ENCODE results near the gene PLCD3. TPM values are rescaled to one million over a fixed set of nuclear protein-coding genes. Genes with fewer than 3 reads are reported as not detected.

The PLCD3 gene
- total RNA-seq, 2 experiments from 2014 or later, result 1.4 to 4.6 TPM

GRCh38 chr17:45104029-45104428 lies 28.3 kb downstream of the PLCD3 start:
- peaks cover 93% of the 10 kb centered on the region for H3K36me3 ChIP-seq (ENCODE audit: insufficient read depth, low read length)
- H3K4me2 ChIP-seq (ENCODE audit: low read length), result no peak overlapping the region
- H2AFZ ChIP-seq (ENCODE audit: low read length), result no peak overlapping the region
- intact Hi-C loops (cut with micrococcal nuclease; ENCODE audit: unreplicated experiment), result no loop called here
- H3K4me1 ChIP-seq (ENCODE audit: insufficient read depth, low read length, poor library complexity, severe bottlenecking), result no peaks in the 10 kb centered on the region
- no peaks in the 10 kb centered on the region for H4K20me1 ChIP-seq (ENCODE audit: insufficient read depth, low read length)
- ChIA-PET CTCF (ENCODE audit: unreplicated experiment) (no interaction called here), POLR2A (no interaction called here)
- H3K9me2 ChIP-seq (ENCODE audit: insufficient read depth, low read length), result no peaks in the 10 kb centered on the region
- H3K4me3 ChIP-seq (ENCODE audit: low read depth, low read length, poor library complexity, severe bottlenecking), result no peak overlapping the region
- no peaks in the 10 kb centered on the region for H3K79me2 ChIP-seq (ENCODE audit: insufficient read depth, low read depth, low read length)
- H3K9me3 ChIP-seq (ENCODE audit: low read length), result no peaks in the 10 kb centered on the region
- no peak for DNase-seq (ENCODE audit: low spot score)
- TF ChIP-seq EZH2phosphoT487 (IDR thresholded peaks at IDR 0.05; ENCODE audit: borderline replicate concordance, low read depth, low read length), result no peak
- TF ChIP-seq CTCF (conservative IDR thresholded peaks at IDR 0.05; ENCODE audit: low read length), result no peak
- H3K27ac ChIP-seq (ENCODE audit: low read depth, low read length, poor library complexity, severe bottlenecking), result no peak overlapping the region
- BruUV-seq (replicated peaks), result no TSS peak

- Histone ChIP-seq H3K79me2 (ENCODE audit: insufficient read depth, low read depth, low read length) (no peaks in the 10 kb centered on the region), H4K20me1 (ENCODE audit: insufficient read depth, low read length) (no peaks in the 10 kb centered on the region), H2AFZ (ENCODE audit: low read length) (no peak overlapping the region), H3K4me1 (ENCODE audit: insufficient read depth, low read length, poor library complexity, severe bottlenecking) (no peaks in the 10 kb centered on the region), H3K4me2 (ENCODE audit: low read length) (no peak overlapping the region), H3K9me2 (ENCODE audit: insufficient read depth, low read length) (no peaks in the 10 kb centered on the region), H3K27ac (ENCODE audit: low read depth, low read length, poor library complexity, severe bottlenecking) (no peak overlapping the region), H3K4me3 (ENCODE audit: low read depth, low read length, poor library complexity, severe bottlenecking) (no peak overlapping the region), H3K36me3 (ENCODE audit: insufficient read depth, low read length) (peaks cover 94% of the 10 kb centered on the region), H3K9me3 (ENCODE audit: low read length) (no peaks in the 10 kb centered on the region)
- no TSS peak for BruUV-seq (replicated peaks)
- DNase-seq (ENCODE audit: low spot score), result no peak
- intact Hi-C loops (cut with micrococcal nuclease; ENCODE audit: unreplicated experiment), result no loop called here
- TF ChIP-seq EZH2phosphoT487 (IDR thresholded peaks at IDR 0.05; ENCODE audit: borderline replicate concordance, low read depth, low read length) (no peak), CTCF (conservative IDR thresholded peaks at IDR 0.05; ENCODE audit: low read length) (no peak)
- CTCF ChIA-PET (ENCODE audit: unreplicated experiment), result no interaction called here
- POLR2A ChIA-PET, result no interaction called here
These were observed 29.0 kb downstream of the PLCD3 start for GRCh38 chr17:45103269-45103795.

DNA sequence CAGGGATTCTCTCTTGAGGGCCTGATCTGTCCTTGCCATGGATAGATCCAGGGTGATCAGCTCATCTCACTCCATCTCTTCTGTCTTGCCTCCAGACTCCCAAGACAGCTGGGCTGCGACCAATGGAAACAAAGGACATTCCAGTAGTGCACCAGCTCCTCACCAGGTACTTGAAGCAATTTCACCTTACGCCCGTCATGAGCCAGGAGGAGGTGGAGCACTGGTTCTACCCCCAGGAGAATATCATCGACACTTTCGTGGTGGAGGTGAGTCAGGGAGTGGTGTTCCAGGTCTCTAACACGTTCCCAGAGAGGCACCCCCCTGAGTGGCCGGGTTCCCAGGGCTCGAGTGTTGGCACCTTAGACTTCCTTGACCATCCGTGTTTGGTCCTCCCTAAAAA lies 29.5 kb downstream of the PLCD3 start:
- intact Hi-C loops (cut with micrococcal nuclease; ENCODE audit: unreplicated experiment), result no loop called here
- H3K27ac ChIP-seq (ENCODE audit: low read depth, low read length, poor library complexity, severe bottlenecking), result no peak overlapping the region
- no peak overlapping the region for H3K4me2 ChIP-seq (ENCODE audit: low read length)
- H3K9me2 ChIP-seq (ENCODE audit: insufficient read depth, low read length), result no peaks in the 10 kb centered on the region
- no peaks in the 10 kb centered on the region for H3K79me2 ChIP-seq (ENCODE audit: insufficient read depth, low read depth, low read length)
- POLR2A ChIA-PET, result no interaction called here
- CTCF ChIA-PET (ENCODE audit: unreplicated experiment), result no interaction called here
- H4K20me1 ChIP-seq (ENCODE audit: insufficient read depth, low read length), result no peaks in the 10 kb centered on the region
- no peak overlapping the region for H2AFZ ChIP-seq (ENCODE audit: low read length)
- H3K4me1 ChIP-seq (ENCODE audit: insufficient read depth, low read length, poor library complexity, severe bottlenecking), result no peaks in the 10 kb centered on the region
- H3K4me3 ChIP-seq (ENCODE audit: low read depth, low read length, poor library complexity, severe bottlenecking), result no peak overlapping the region
- TF ChIP-seq EZH2phosphoT487 (IDR thresholded peaks at IDR 0.05; ENCODE audit: borderline replicate concordance, low read depth, low read length), result no peak
- no peak for TF ChIP-seq CTCF (conservative IDR thresholded peaks at IDR 0.05; ENCODE audit: low read length)
- no TSS peak for BruUV-seq (replicated peaks)
- H3K36me3 ChIP-seq (ENCODE audit: insufficient read depth, low read length), result peaks cover 94% of the 10 kb centered on the region
- H3K9me3 ChIP-seq (ENCODE audit: low read length), result no peaks in the 10 kb centered on the region
- no peak for DNase-seq (ENCODE audit: low spot score)
